SK-N-SH (cell line): Measurements from ENCODE around the gene DPF3. TPM values are rescaled to one million over a fixed set of nuclear protein-coding genes. Genes with fewer than 3 reads are reported as not detected.

ENCODE experiments used
- CTCF ChIA-PET: fragments of 300-600, 350-600 bp; formaldehyde crosslinking; extraction: SDS; loops from one replicate; lab custom pipeline; 2021; lab: Yijun Ruan, JAX
- POLR2A ChIA-PET: fragments of 350-600 bp; sonication (Branson Sonifier 250); formaldehyde crosslinking; extraction: SDS; loops from one replicate; lab custom pipeline; 2020; ENCODE audit warnings: antibody characterized with exemption, inconsistent platforms; lab: Yijun Ruan, JAX
- DNase-seq: peaks from one replicate; pipeline ENCODE4 v3.0.0; 2012
- H2AFZ ChIP-seq: fragments of 200-600 bp; sonication (generic); 2 replicates; pipeline ENCODE4 v1.8.1; 2016; ENCODE audit warnings: antibody characterized with exemption, mild to moderate bottlenecking, low read depth
- H3F3A ChIP-seq: fragments of 200-600 bp; sonication (generic); replicated peaks from 2 replicates; pipeline ENCODE3; 2016; ENCODE audit warnings: antibody characterized with exemption, mild to moderate bottlenecking; ENCODE audit not compliant: insufficient read depth
- H3K27ac ChIP-seq, 2 experiments: fragments of 200-500 bp in 1 of 2; fragments of 200-600 bp in 1 of 2; sonication (Bioruptor generic) in 1 of 2; sonication (generic), shearing (Covaris generic) in 1 of 2; 2 replicates each; pipeline versions ENCODE4 v1.5.1 to v1.6.1; 2014 to 2016; ENCODE audit warnings: low read depth in 2 of 2, inconsistent platforms in 1 of 2, low read length in 1 of 2, mild to moderate bottlenecking in 1 of 2, mixed read lengths in 1 of 2
- H3K27me3 ChIP-seq: fragments of 200-600 bp; sonication (generic), shearing (Covaris generic); 2 replicates; pipeline ENCODE4 v1.6.1; 2016; ENCODE audit warnings: mixed run types; ENCODE audit not compliant: insufficient read depth
- H3K36me3 ChIP-seq, 2 experiments: fragments of 200-500 bp in 1 of 2; fragments of 200-600 bp in 1 of 2; sonication (Bioruptor generic) in 1 of 2; sonication (generic) in 1 of 2; replicated peaks in 1 of 2; 2 replicates each; pipeline versions ENCODE3 to v1.5.1; 2014 to 2016; ENCODE audit warnings: low read length in 1 of 2, mild to moderate bottlenecking in 1 of 2; ENCODE audit not compliant: insufficient read depth in 2 of 2, control insufficient read depth in 1 of 2
- H3K4me1 ChIP-seq, 2 experiments: fragments of 200-500 bp in 1 of 2; fragments of 200-600 bp in 1 of 2; sonication (Bioruptor generic) in 1 of 2; sonication (generic), shearing (Covaris generic) in 1 of 2; 2 replicates each; pipeline versions ENCODE4 v1.5.1 to v1.6.1; 2014 to 2016; ENCODE audit warnings: low read depth in 1 of 2, low read length in 1 of 2, mixed run types in 1 of 2; ENCODE audit not compliant: insufficient read depth in 2 of 2, control insufficient read depth in 1 of 2
- H3K4me2 ChIP-seq: fragments of 200-600 bp; sonication (generic), shearing (Covaris generic); 2 replicates; pipeline ENCODE4 v1.6.1; 2017; ENCODE audit warnings: mixed run types
- H3K4me3 ChIP-seq, 2 experiments: fragments of 200-500 bp in 1 of 2; fragments of 200-600 bp in 1 of 2; sonication (Bioruptor generic) in 1 of 2; sonication (generic), shearing (Covaris generic) in 1 of 2; 2 replicates each; pipeline versions ENCODE4 v1.5.1 to v1.8.1; 2014 to 2016; ENCODE audit warnings: low read depth in 2 of 2, inconsistent platforms in 1 of 2, low read length in 1 of 2, mild to moderate bottlenecking in 1 of 2, mixed read lengths in 1 of 2, moderate library complexity in 1 of 2
- H3K79me2 ChIP-seq: fragments of 200-600 bp; sonication (generic); 2 replicates; pipeline ENCODE4 v1.8.1; 2017; ENCODE audit warnings: mild to moderate bottlenecking; ENCODE audit not compliant: insufficient read depth
- H3K9ac ChIP-seq: fragments of 200-600 bp; sonication (generic); 2 replicates; pipeline ENCODE4 v1.6.1; 2017; ENCODE audit warnings: mixed run types
- H3K9me2 ChIP-seq: fragments of 200-600 bp; sonication (generic); 2 replicates; pipeline ENCODE4 v1.6.1; 2017; ENCODE audit warnings: mixed run types
- H3K9me3 ChIP-seq: fragments of 200-600 bp; sonication (generic); 2 replicates; pipeline ENCODE4 v1.6.1; 2017; ENCODE audit warnings: mixed run types, mild to moderate bottlenecking, moderate library complexity
- H4K20me1 ChIP-seq: fragments of 200-600 bp; sonication (generic); 2 replicates; pipeline ENCODE4 v1.6.1; 2017; ENCODE audit warnings: mild to moderate bottlenecking, mixed run types; ENCODE audit not compliant: insufficient read depth
- ELF1 ChIP-seq: IDR thresholded peaks from 2 replicates; pipeline ENCODE4 v1.4.0; 2012
- EP300 ChIP-seq, 2 experiments: IDR thresholded peaks; 2 replicates each; pipeline versions ENCODE4 v1.4.0 to v1.6.1; 2012; ENCODE audit warnings: borderline replicate concordance in 1 of 2, low read depth in 1 of 2, low read length in 1 of 2
- FOSL2 ChIP-seq: IDR thresholded peaks from 2 replicates; pipeline ENCODE4 v1.4.0; 2012; ENCODE audit warnings: low read depth, mild to moderate bottlenecking, moderate library complexity, borderline replicate concordance
- FOXJ3 ChIP-seq: sonication (generic); formaldehyde crosslinking; IDR thresholded peaks from 2 replicates; pipeline ENCODE4 v1.5.1; 2020; ENCODE audit warnings: mild to moderate bottlenecking, missing genetic modification reagents
- FOXM1 ChIP-seq: IDR thresholded peaks from 2 replicates; pipeline ENCODE4 v1.4.0; 2012; ENCODE audit warnings: low read depth, mild to moderate bottlenecking
- GABPA ChIP-seq: IDR thresholded peaks from 2 replicates; pipeline ENCODE4 v1.4.0; 2012; ENCODE audit warnings: low read depth, mild to moderate bottlenecking
- JUND ChIP-seq: IDR thresholded peaks from 2 replicates; pipeline ENCODE4 v1.4.0; 2012
- MXI1 ChIP-seq: IDR thresholded peaks from 2 replicates; pipeline ENCODE4 v1.6.1; 2012; ENCODE audit warnings: mild to moderate bottlenecking, low read depth, low read length, improper control_type of control experiment
- NFIC ChIP-seq: IDR thresholded peaks from 2 replicates; pipeline ENCODE4 v1.4.0; 2012; ENCODE audit warnings: borderline replicate concordance
- NRF1 ChIP-seq: IDR thresholded peaks from 2 replicates; pipeline ENCODE4 v1.6.1; 2012; ENCODE audit warnings: low read depth, mild to moderate bottlenecking, low read length
- PBX3 ChIP-seq: IDR thresholded peaks from 2 replicates; pipeline ENCODE4; 2012
- POLR2AphosphoS5 ChIP-seq: IDR thresholded peaks from 2 replicates; pipeline ENCODE4 v1.6.1; 2012; ENCODE audit warnings: low read depth, low read length
- RAD21 ChIP-seq: IDR thresholded peaks from 2 replicates; pipeline ENCODE4 v1.6.1; 2012; ENCODE audit warnings: mild to moderate bottlenecking, low read length
- RFX5 ChIP-seq: IDR thresholded peaks from 2 replicates; pipeline ENCODE4 v1.6.1; 2012; ENCODE audit warnings: mild to moderate bottlenecking, improper control_type of control experiment, low read length
- RXRA ChIP-seq: IDR thresholded peaks from 2 replicates; pipeline ENCODE4 v1.4.0; 2012; ENCODE audit warnings: low read depth, mild to moderate bottlenecking, borderline replicate concordance
- TAF1 ChIP-seq: IDR thresholded peaks from 2 replicates; pipeline ENCODE4 v1.6.1; 2012; ENCODE audit warnings: low read depth, mild to moderate bottlenecking, low read length, moderate library complexity, borderline replicate concordance
- TEAD4 ChIP-seq: IDR thresholded peaks from 2 replicates; pipeline ENCODE4 v1.4.0; 2012; ENCODE audit warnings: mild to moderate bottlenecking, borderline replicate concordance; ENCODE audit not compliant: insufficient read depth
- USF1 ChIP-seq: IDR thresholded peaks from 2 replicates; pipeline ENCODE4 v1.4.0; 2012; ENCODE audit warnings: low read depth, borderline replicate concordance
- USF2 ChIP-seq: fragments of 150-350 bp; IDR thresholded peaks from 2 replicates; pipeline ENCODE4 v1.6.1; 2017; ENCODE audit warnings: antibody characterized with exemption, low read length, low read depth, borderline replicate concordance
- YY1 ChIP-seq: IDR thresholded peaks from 2 replicates; pipeline ENCODE4 v1.4.0; 2012; ENCODE audit warnings: low read depth, mild to moderate bottlenecking
- ZBTB33 ChIP-seq: IDR thresholded peaks from 2 replicates; pipeline ENCODE4 v1.4.0; 2012; ENCODE audit warnings: low read depth, borderline replicate concordance
- whole genome bisulfite sequencing: methylation state at CpG from one replicate; pipeline ENCODE4 v1.1.6; 2017; ENCODE audit warnings: low lambda C conversion rate; 5-methylcytosine and 5-hydroxymethylcytosine counted together
- polyA plus RNA-seq, 3 experiments: library from polyadenylated mRNA; depleted of rRNA; stranded (reverse); fragments of >200 nt; gene quantifications; 2 replicates each; pipeline ENCODE4 v1.2.3, GENCODE V29; 2012

The DPF3 gene
- polyA plus RNA-seq, 1 of the 3 experiments (the other 2 are of a cell fraction), result 2.8 TPM

GRCh38 chr14:72745991-72746980 is 147.6 kb downstream of the DPF3 start (continued):
- TF ChIP-seq EP300 (IDR thresholded peaks at IDR 0.05; ENCODE audit: borderline replicate concordance in 1 of 2, low read depth in 1 of 2, low read length in 1 of 2) (no peak; a peak in 1 of 4 replicates), FOXJ3 (CRISPR knock-in tag) (no peak), FOXM1 (peak; percentile 33; the same call in 1 of the 2 replicates), ZBTB33 (0 out of 2 replicates have a peak, but pooled peaks have one; percentile 4), RXRA (no peak), MXI1 (no peak), TAF1 (no peak), USF2 (no peak), USF1 (no peak), FOSL2 (0 out of 2 replicates have a peak, but pooled peaks have one; percentile 19), ELF1 (no peak), GABPA (no peak), YY1 (no peak), RFX5 (no peak)

- Histone ChIP-seq H2AFZ (no peak overlapping the region), H3K4me3 (no peak overlapping the region), H3K36me3 (no peaks in the 10 kb centered on the region), H3K27me3 (no peaks in the 10 kb centered on the region), H3F3A (peaks cover 11% of the 10 kb centered on the region), H3K4me2 (peak overlapping the region; percentile 46), H4K20me1 (no peaks in the 10 kb centered on the region), H3K4me1 (peaks cover 15 to 42% of the 10 kb centered on the region in 2 experiments; a peak in 2 of 4 replicates), H3K27ac (peak overlapping the region in 1 of 2 experiments; percentile 82; a peak in 2 of 4 replicates), H3K79me2 (no peaks in the 10 kb centered on the region), H3K9me2 (no peaks in the 10 kb centered on the region), H3K9ac (peak overlapping the region; percentile 30; the same call in 1 of the 2 replicates), H3K9me3 (no peaks in the 10 kb centered on the region)
- WGBS, result 39% methylated on average over 5 of the region's 5 CpGs
- POLR2A ChIA-PET, result no interaction called here
- no peak for DNase-seq
- CTCF ChIA-PET, result no interaction called here
- TF ChIP-seq FOXM1, result no peak
- peak; percentile 85 for TF ChIP-seq TEAD4
- no peak for TF ChIP-seq USF1
- no peak for TF ChIP-seq RAD21
- TF ChIP-seq EP300 (IDR thresholded peaks at IDR 0.05; ENCODE audit: borderline replicate concordance in 1 of 2, low read depth in 1 of 2, low read length in 1 of 2), result peak in 1 of 2 experiments; percentile 77; a peak in 1 of 4 replicates
- peak; percentile 93 for TF ChIP-seq NFIC
- no peak for TF ChIP-seq FOXJ3 (CRISPR knock-in tag)
- TF ChIP-seq PBX3, result peak; percentile 40; the same call in 1 of the 2 replicates
- TF ChIP-seq POLR2AphosphoS5, result peak; percentile 13; the same call in 1 of the 2 replicates
- peak; percentile 93 for TF ChIP-seq RXRA
- TF ChIP-seq NRF1, result no peak
- TF ChIP-seq GABPA, result no peak
- TF ChIP-seq JUND, result peak; percentile 95
- 0 out of 2 replicates have a peak, but pooled peaks have one; percentile 23 for TF ChIP-seq ZBTB33
- TF ChIP-seq MXI1, result no peak
- TF ChIP-seq ELF1, result no peak
Measured at GRCh38 chr14:72745546-72745945, 148.4 kb downstream of the DPF3 start.
